Activated T-helper 1 cell treated with Interleukin-2 at 50 U/mL for 16 hours (primary cell): Measurements from ENCODE around the gene CEBPA.
"Not testable (repeated sequence)": the region's sequence is repeated elsewhere in the genome, so short reads cannot be mapped to it uniquely, and the experiment has no call there.

Experiments used
- DNase-seq: peaks from one replicate; pipeline ENCODE4 v3.0.0-alpha.2; 2020; ENCODE audit warnings: low read depth

CEBPA gene

GRCh38 chr19:33324628-33325027 lies 22.3 kb upstream of the CEBPA start:
- no peak for DNase-seq

GRCh38 chr19:33323093-33323820 lies 20.9 kb upstream of the CEBPA start:
- DNase-seq = no peak

- DNase-seq = no peak
Observed at GRCh38 chr19:33320636-33321035, 18.3 kb upstream of the CEBPA start.

GRCh38 chr19:33317991-33318390 lies 15.7 kb upstream of the CEBPA start:
- not testable (repeated sequence) for DNase-seq

- no peak for DNase-seq
Observed at GRCh38 chr19:33317517-33317916, 15.2 kb upstream of the CEBPA start.

- DNase-seq = no peak
Observed at GRCh38 chr19:33316541-33317264, 14.4 kb upstream of the CEBPA start.

GRCh38 chr19:33312808-33313207 lies 10.5 kb upstream of the CEBPA start:
- DNase-seq = not testable (repeated sequence)

- DNase-seq = no peak
Observed at GRCh38 chr19:33312065-33312464, 9.7 kb upstream of the CEBPA start.

GRCh38 chr19:33311326-33311682 lies 9.0 kb upstream of the CEBPA start:
- DNase-seq = no peak

GRCh38 chr19:33310606-33311325 lies 8.4 kb upstream of the CEBPA start:
- no peak for DNase-seq

GRCh38 chr19:33309826-33310225 lies 7.5 kb upstream of the CEBPA start:
- no peak for DNase-seq

- no peak for DNase-seq
Observed at GRCh38 chr19:33306853-33307792, 4.8 kb upstream of the CEBPA start.

- no peak for DNase-seq
Observed at GRCh38 chr19:33306191-33306590, 3.9 kb upstream of the CEBPA start.

- no peak for DNase-seq
Observed at GRCh38 chr19:33304760-33305647, 2.7 kb upstream of the CEBPA start.

- DNase-seq = no peak
Observed at GRCh38 chr19:33304371-33304759, 2.0 kb upstream of the CEBPA start.

- no peak for DNase-seq
Observed at GRCh38 chr19:33303791-33304345, 1.5 kb upstream of the CEBPA start.

GRCh38 chr19:33302974-33303790 lies 848 bp upstream of the CEBPA start:
- DNase-seq = no peak

GRCh38 chr19:33301900-33302174 lies 497 bp downstream of the CEBPA start:
- DNase-seq = no peak

- DNase-seq = no peak
Observed at GRCh38 chr19:33301144-33301899, 1.0 kb downstream of the CEBPA start.

- no peak for DNase-seq
Observed at GRCh38 chr19:33300894-33301143, 1.5 kb downstream of the CEBPA start.
